GM04503 (cell line): Measurements from ENCODE around the gene SKIDA1.

Experiments used
- DNase-seq: peaks from one replicate; pipeline ENCODE4 v3.0.0-alpha.2; 2012; ENCODE audit warnings: low read depth

SKIDA1 gene

DNA sequence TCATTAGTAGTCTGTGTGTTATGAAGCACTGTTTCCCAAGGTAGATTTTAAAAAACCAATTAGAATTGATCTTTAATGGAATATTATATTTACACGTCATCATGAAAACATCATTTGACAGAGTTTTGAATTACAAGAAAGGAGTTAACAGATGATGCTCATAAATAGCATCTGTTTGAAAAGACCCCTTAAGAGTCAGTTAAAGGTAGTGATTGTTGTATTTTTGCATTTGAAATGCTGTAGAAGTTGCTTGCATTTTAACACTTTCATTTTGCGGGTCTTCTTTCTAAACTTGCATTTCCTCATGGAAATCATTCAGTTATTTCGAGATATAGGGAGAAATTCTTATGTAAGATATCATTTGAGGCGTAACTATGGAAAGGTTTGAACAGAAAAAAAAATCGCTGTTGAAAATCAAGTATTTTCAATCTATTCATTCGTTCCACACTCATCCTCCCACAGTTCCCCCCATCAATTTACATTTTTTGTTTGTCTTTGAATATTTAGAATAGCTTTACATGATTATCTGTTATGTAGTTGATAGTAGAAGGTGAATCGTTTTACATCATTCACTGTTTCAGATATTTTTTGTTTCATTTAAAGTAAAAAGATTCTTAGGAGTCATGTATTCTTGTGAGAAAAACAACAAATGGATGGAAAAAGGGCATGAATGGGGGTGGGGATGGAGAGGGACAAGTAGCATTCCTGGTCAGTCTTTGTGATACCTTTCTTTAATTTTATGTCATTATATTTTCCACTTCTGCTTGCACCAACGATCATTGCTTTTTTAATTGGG, 3.0 kb upstream of the SKIDA1 start:
- DNase-seq: no peak

DNA sequence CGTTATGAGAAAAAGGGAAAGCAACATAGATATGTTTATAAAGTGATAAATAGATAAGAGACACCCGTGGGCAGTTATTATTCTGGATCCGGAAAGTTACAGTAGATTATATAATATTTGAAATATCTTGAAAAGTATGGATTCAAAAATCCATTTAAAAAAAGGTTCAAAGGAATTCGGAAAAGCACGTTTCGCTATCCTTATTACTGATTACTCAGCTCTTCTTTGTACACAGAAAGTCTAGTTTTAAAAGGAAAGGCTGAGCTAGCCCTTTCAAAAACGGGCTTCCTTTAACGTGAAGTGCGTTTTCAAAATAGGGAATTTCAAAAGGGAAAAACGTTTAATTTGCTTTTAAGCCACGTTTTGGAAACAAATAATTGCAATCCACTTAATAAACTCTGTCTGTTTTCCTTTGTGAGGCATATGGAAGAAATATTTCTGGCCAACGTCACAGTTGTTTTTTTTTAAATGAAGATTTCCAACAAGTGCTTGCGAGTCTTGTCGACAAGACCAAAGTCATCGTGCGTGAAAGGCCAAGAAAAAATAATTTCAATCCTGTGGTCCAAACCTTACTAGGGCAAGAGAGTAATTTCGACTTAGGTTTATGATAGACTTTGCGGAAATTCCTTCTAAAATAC, 2.2 kb upstream of the SKIDA1 start:
- no peak for DNase-seq

DNA sequence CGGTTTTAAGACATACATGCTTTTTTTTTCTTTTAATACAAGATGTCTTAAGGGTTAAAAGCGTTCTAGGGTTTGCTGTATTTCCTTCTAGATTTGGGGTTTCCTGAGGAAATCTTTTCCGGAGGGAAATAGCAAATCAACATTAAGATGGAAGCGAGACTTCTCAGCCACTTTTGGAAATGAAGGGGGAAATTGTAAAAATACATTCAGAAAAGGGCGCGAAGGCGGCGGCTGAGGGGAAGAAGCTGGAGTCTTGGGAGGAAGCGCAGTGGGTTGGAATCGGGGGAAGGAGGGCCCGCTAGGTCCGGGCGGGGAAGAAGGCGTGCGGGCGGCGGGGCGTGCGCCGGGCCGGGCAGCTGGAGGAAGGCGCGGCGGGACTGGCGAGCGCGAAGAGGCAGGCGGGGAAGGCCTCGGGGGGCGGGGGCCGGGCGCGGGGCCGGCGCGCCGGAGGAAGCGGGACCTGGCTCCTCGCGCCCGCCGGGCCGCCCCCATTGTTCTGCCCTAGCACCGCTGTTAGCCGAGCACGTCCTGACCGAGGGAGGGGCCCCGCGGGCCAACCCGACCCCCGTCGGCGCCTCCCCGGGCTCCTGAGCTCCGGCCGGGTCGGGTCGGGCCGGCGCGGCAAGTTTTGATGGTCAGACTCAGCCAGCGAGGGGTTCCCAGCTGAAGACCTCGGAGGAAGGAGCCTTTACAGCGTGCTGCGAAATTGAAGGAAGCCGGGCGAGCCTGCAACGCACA, 1.5 kb upstream of the SKIDA1 start:
- no peak for DNase-seq

DNA sequence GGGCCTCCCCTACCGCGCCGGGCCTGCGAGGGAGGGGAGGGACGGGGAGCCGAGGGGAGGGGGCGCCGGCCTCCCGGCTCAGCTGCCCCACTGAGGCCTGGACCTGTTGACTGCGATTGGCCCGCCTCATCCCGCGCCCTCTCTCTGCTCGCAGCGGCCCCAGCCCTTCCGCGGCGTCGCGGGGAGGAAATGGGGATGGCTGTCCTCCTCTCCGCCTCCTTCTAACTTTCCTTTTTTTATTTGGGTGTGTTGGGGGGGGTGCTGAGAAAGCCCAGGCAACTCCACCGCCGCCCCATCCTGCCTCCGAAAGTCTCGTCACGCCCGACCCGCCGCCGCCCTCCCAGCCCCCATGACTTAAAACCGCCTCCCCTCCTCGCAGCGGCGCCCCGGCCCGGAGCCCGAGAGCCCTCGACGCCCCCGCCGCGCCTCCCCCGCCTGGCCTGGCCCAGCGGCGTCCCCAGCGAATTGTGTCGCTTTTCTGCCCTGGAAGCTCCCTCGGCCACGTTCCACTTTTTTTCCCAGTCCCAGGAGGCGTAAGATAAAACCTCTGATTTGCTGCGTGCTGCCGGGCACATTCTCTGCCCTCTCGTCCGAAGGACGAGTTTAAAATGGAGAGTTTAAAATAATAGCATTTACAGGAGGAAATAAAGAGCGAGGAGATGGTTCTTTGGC, 842 bp upstream of the SKIDA1 start:
- DNase-seq: no peak

DNA sequence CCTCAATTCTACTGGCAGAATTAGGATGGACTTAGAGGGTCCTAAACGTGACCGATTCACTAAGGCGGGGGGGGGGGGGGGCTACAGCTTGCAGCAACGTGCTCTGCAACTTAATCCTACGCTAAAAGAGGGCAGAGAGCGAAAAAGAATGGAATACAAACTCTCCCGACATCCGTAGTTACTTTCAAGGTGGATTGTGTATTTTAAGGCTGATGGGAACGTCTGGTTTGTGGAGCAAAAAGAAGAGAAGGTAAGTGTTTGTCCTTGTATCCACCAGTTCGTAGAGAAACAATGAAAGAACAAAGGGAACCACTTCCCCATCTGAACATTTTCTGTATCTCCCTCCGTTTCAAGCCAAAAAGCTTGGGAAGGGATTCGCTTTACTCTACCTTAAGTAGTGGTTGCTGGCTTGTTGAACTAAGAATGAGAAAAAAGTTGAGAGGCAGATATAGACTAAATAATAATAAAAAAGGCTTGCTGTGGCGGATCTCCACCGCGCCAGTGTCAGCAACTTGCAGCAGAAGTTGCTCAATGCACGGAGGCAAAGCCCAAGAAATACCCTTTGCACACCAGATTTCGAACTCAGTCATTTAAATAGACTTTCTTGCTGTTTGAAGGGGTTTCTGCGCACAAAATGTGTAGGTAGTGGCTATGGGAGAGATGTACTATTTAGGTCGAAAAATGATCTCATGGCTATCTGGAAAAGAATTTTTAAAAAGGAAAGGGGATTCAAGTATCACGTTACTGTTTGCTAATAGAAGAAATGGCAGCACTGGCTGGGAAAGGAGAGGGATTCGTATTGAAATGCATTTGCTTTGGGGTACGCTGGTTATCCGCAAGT, 736 bp downstream of the SKIDA1 start:
- DNase-seq: no peak

DNA sequence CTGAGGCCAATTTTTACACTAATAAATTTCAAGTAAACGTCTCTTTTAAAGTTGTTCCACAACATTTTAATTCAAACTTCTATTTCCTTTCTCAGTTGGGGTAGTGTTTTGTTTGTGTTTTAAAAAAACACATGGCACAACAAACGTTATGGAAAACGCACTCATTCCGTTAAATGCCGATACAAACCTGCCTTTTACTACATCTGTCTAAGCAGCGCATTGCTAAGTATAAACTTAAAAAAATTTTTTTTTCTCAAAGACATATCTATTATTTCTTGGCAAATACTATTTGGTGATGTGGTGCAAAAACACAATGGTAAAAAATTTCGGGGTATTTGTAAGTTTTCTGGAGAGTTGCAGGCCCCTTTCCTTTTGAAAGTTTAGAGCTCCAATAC, 1.4 kb downstream of the SKIDA1 start:
- DNase-seq: no peak

DNA sequence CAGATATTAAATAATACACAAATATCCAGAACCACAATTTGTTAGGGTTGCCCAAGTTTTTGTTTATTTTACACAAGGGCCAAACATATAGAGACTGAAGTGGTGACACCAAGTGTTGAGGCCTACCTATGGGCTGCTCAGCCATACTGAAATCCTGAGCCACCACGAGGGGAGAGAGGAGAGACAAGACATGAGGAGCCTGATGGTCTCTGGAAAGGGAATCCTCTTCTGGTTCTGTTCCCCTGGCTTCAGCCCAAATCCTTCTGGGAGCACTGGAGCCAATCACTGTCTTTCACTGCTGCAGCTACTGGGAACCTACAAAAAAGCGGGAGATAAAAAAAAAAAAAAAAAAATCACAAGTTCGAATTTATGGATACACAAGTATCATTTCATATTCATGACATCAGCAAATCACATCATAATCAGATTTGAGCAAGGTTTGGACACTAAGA, 1.9 kb downstream of the SKIDA1 start:
- no peak for DNase-seq

DNA sequence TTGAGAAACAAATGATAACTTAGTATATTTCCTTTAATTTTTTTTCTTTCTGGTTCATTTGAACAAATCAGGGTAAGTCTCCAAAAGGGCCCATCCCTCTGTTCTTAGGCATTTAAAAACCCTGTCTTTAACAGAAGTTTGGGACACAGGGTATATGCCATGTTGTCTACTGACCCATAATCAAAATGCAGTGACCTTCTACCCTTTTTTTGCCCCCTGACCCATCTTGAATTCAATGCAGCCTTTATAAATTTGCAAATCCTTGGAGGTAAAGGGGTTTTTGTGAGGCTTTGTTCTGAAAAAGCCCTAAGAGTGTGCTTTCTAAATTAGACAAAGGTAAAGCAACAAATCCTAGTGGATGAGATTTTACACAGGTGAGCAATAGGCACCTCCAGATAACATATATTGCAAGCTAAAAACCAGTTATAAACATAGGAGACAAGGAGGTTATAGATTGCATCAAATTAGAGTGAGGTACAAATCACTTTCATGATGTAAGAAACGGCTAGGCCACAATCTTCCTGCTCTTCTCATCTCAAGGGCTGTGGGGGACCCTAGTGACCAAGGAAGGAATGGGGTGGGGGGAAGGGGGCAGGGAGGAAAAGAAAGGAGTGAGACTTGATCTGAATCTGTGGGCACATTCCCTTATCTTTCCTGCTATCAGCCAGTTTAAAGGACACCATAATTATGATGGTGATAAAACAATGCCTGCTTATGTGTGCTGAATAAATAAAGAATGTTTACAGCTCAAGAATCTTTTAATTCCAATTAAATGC, 2.7 kb downstream of the SKIDA1 start:
- no peak for DNase-seq

DNA sequence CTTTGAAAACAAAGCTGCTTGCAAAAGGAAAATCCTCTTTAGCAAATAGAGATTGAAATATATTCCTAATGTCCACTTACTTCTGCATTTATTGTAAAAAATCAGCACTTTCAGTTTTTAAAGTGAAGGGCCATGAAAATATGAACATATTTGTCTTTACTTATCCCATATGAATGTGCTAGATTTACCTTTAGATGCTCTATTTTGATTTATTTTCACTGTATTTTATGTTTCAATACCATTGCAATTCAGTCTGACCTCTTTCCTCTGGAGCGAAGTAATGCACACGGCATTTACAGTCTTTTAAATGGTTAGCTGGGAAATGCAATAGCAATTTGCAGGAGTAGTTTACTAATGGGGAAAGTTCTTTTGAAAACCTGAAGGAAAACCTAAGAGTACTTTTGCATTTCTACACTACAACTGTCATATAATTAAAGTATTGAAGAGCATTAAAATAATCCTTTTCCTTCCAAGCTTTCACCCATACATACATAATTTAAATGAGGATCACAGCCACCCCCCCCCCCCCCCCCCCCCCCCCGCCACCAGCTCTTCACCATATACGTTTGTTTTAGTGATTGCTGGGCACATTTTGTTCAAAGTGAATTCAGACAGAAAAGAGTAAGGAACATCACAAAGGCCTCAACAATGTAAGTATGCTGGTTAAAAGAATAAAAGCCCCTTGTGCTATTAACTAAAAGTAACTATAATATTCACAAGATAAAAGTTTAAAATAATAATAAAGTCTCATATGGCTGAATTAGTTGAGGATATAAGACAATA, 3.5 kb downstream of the SKIDA1 start:
- no peak for DNase-seq

DNA sequence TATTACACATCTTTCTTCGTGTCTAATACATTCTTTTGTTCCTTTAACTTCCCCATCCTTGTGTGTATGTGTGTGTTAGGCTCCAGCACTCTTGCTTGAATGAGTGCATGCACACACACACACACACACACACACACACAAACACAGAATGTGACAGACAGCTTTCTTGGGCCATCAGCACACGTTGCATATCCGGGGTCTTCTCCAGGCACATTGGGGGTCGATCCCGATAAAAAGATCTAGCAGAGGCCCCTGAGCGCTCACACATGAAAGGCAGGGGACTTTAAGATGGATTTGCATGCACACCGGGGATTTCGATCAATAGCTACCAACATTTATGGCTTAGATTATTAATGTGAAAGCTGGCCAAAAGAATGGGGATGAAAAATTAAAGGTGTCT, 4.5 kb downstream of the SKIDA1 start:
- no peak for DNase-seq

DNA sequence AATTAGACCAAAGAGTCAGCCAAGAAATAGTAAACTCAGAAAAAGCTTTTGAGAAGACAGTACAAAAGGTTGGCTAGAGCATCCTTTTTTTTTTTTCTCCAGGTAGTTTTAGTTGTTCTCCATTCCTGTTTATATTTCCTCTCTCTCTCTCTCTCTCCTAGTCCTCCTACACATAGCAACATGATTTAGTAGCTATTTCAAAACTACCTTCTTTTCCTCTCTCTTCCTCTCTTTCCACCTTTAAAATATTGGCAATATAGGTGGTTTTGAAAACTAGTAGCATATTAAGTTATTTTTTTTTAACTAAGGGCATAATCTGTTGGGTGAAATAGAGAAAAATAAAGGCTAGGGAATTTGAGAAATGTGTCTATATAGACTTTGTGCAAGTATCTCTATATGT, 5.0 kb downstream of the SKIDA1 start:
- DNase-seq: no peak

DNA sequence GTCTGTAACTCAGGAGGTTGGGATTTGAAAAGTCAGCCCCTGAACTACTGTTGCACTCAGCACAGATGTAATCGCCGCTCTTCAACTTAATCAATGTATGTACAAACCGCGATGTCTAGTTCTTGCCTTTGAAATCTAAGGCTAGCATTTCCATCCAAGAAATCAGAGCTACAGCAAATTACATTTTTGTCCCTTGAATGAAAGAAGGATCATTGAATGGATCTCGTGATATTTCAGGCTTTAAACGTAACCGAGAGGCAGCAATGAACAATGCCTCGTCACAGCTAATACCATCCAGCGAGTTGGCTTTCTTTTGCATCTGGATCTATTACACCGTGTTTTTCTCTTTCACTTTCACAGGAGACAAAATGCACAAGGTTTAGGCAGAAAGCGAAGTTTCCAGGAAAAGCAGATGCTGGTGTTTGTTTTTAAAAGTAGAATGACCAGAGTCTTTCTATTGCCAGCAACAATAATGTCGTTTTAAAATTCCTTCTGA, 5.5 kb downstream of the SKIDA1 start:
- DNase-seq: no peak

DNA sequence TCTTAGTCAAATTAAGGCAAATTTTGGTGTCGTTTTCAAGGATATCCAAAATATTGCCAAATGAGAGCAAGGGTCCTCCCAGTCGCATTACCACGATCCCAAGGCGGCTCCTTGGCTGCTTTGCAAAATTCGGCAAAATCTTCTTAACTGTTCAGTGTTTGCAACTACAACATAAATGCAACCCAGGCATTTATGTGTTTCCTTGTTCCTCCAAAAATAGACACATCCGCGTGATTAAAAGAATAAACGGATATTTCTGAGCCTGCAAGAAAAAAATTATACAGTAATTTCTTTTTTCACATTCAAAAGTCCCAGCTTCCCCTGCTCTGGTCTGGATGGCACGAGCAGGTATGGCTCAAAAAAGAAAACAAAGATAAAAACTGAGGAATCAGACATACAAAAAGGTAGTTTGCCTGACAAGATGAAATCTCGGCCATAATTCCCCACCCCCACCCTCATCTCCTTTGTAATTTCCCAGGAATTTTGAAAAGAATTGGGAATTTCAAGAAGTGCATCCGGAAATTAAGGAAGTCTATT, 6.0 kb downstream of the SKIDA1 start:
- DNase-seq: no peak

DNA sequence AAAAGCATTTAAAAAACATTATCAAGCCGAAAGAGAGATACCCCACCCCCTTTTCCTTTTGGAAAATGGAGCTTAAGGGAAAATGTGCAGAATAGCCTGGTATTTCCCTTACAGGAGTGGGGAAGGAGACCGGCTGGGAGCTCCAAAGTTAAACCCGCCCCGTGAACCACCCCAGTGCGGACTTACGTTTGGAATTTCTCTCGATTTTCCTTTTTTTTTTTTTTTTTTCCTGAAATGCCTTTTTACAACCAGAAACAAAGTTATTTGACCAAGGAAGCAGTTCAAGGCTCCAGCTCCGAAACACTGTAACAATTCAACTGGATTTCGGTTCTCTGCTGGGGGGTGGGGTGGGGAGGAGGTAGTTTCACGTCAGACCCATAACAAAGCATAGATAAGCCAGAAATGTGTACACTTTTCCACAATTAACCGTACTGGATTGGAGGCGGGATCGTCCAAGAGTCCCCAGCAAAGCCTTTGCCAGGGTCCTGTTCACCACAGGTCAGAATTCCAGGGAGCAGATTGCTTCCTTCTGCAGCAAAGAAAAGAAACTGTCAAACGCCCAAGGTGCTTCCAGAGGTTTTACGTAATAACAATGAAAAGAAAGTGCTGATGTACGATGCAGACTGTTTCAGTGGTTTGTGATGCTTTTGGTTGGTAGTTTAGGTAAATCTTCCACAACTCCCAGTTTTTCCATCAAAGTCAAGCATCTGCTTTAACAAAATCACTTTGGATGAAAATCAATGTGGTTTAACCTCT, 6.7 kb downstream of the SKIDA1 start:
- DNase-seq: no peak

DNA sequence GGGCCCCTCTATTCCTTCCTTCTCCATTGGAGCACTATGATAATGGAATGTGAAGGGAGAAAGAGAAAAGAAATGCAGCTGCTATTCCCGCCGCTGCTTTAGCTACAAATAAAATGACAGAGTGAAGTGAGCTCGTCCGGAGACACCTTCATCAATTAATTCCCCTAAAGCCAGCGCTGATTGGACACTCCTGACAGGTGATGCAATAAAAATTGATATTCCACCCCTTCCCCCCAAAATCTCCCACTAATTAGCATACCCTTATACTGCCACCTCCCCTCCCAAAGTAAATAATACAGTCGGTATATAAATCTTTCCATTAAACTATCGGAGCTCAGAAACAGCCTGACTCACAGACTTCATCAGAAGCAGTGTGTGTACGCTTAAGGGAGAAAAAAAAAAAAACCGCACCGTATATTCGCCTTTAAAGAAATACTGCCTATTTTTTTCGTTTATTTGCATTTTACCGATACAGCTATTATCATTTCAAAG, 7.3 kb downstream of the SKIDA1 start:
- DNase-seq: no peak

DNA sequence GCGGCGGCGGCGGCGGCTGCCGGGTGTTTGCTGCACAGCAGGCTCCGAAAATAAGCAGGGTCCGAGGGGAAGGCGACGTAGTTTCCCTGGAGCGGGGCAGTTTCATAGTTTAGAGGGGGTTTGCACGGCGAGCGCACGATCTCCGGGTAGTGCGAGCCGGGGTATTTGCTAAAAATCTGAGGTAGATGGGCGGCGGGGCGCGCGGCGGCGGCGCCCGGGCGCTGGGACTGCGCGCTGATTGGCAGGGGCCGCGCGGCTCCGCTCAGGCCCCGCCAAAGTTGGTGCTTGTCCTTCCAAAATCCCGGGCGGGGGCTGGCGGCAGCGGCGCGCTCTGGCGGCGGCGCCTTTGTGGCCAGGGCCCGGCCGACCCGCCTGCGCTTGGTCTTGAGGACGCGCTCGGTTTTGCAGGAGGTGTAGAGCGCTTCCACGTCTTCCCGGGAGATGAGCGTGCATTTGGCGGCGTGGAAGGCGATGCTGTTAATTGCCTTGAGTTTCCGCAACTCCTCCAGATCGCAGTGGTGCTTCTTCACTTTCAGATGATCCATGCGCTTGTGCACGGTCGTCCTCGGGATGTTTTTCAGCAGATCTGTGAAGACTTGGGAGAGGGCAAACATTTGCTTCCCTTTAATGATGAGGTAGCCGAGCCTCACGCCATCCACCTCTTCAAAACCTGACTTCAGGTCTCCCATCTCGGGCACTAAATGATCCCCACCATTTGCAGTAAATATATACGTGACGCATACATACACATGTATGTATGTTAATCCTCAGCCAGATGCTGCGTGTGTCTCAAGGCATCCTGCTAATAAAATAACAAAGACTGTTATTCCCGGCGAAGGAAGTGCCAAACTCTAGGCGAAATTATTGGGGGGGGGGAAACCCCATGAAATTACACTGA, 8.1 kb downstream of the SKIDA1 start:
- DNase-seq: no peak
